HFF-Myc (cell line): ENCODE data around the gene PRR14.

ENCODE experiments used
- DNase-seq: peaks from one replicate; pipeline ENCODE4 v3.0.0-alpha.2; 2011; ENCODE audit warnings: low read depth; ENCODE audit errors: extremely low read depth
- H3K4me3 ChIP-seq: replicated peaks from 2 replicates; pipeline ENCODE4 v1.5.1; 2011; ENCODE audit warnings: low read depth, mild to moderate bottlenecking, control low read depth, low read length
- TF ChIP-seq, protein P1 (sequence below): IDR thresholded peaks from 2 replicates; pipeline ENCODE4 v1.5.1; 2012; ENCODE audit warnings: mild to moderate bottlenecking, low read depth, low read length, control low read depth; ENCODE audit errors: missing control alignments

Gene PRR14

DNA sequence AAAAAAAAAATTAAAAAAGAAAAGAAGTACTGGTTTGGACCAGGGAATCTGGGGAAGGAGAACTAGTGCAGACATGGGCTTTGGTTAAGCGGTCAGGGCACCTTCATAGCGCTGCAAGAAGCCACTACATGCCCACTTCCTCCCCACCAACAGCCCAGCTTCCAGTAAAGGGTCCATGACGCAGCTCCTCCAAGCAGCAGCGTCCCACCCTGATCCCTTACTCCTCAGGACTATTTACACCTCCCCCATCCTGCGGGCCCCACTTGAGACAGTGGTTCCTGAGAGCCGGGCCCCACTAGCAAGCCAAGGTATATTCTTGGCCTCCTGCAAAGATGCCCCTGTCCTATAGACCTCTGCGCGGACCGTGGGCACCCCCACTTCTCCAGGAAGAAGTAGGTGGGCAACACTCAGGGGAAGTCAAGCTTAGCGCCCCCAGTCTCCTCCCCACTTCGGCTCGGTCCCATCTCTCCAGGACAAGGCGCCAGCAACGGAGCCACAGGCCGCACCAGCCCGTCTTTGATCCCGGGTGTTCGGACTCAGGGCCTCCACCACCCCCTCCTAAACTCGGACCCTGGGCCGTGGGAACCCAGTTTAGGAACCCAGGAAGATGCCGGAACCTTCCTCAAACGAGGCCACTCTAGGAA lies 913 bp upstream of the PRR14 start:
- TF ChIP-seq, protein P1, sequence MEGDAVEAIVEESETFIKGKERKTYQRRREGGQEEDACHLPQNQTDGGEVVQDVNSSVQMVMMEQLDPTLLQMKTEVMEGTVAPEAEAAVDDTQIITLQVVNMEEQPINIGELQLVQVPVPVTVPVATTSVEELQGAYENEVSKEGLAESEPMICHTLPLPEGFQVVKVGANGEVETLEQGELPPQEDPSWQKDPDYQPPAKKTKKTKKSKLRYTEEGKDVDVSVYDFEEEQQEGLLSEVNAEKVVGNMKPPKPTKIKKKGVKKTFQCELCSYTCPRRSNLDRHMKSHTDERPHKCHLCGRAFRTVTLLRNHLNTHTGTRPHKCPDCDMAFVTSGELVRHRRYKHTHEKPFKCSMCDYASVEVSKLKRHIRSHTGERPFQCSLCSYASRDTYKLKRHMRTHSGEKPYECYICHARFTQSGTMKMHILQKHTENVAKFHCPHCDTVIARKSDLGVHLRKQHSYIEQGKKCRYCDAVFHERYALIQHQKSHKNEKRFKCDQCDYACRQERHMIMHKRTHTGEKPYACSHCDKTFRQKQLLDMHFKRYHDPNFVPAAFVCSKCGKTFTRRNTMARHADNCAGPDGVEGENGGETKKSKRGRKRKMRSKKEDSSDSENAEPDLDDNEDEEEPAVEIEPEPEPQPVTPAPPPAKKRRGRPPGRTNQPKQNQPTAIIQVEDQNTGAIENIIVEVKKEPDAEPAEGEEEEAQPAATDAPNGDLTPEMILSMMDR = no peak
- peak overlapping the region; percentile 89 for H3K4me3 ChIP-seq
- no peak for DNase-seq

DNA sequence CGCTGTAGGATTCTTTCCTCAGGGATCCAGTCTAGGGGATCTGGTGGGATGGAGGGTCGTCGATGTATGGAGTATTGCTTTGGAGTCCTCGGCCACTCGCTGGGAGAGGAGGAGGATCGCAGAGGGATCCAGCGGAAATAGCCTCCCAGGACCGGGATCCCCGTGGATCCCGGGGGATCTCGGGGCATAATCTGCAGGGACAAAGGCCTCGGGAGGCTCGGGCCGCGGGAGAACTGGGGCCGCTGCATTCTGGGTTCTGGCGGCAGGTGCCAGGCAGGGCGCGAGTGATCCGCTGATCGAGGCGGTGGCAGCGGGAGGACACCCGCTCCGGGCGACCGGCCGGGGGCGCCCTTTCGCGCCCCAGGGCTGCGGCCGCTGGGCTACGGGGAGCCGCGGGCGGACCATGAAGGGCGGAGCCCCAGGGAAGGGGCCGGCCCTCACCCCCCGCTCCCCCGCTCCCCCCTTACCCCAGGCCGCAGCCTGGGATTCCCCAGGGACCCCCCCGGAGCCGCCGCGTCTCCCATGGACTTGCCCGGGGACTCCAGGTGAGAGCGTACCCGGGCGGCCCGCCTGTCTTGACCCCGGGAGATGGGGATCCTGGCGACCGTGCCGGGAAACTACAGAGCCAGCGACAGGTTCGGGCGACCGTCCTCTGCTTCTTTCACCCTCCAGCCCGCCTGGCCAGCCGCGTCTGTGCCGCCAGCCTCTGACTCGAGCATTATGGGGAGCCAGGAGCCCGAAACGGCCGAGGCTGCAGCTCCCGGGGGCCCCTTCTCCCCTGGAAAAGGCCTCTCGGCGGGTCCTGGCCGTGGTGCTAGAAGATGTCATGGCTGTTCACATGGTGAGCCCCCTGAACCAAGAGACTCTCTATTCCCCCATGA lies 604 bp downstream of the PRR14 start:
- DNase-seq = no peak
- peak overlapping the region; percentile 89 for H3K4me3 ChIP-seq
- TF ChIP-seq, protein P1 = peak; percentile 48

DNA sequence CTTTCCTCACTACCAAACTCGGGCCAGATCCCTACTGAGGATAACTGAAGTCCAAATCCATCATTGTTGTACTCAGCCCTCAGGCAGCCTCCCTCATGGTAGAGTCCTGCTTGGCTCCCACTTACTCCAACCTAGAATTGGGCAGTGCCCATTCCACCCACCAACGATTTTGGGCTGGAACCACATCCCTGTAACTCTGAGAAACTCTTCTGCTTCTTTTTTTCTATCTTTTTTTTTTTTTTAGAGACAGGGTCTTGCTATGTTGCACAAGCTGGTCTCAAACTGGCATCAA lies 1.2 kb downstream of the PRR14 start:
- TF ChIP-seq, protein P1 = no peak
- DNase-seq = no peak
- peak overlapping the region; percentile 89 for H3K4me3 ChIP-seq

DNA sequence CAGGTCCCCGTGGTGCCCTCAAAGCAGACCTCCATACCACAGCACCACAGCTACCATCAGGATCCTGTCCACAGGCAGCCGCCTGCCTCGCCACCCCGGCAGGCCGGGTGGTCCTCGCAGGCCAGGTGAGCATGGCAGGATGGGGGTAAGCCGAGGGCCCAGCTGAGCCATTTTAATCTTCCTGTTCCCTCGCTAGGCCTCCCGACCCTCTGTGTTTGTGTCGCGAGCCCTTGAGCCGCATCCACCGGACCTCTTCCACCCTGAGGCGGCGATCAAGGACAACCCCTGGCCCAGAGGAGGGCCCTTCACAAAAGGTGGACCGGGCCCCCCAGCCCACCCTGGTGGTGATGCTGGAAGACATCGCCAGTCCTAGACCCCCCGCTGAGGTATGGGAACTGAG lies 2.0 kb downstream of the PRR14 start:
- TF ChIP-seq, protein P1 = no peak
- peak overlapping the region; percentile 89; the same call in 1 of the 2 replicates for H3K4me3 ChIP-seq
- DNase-seq = no peak

DNA sequence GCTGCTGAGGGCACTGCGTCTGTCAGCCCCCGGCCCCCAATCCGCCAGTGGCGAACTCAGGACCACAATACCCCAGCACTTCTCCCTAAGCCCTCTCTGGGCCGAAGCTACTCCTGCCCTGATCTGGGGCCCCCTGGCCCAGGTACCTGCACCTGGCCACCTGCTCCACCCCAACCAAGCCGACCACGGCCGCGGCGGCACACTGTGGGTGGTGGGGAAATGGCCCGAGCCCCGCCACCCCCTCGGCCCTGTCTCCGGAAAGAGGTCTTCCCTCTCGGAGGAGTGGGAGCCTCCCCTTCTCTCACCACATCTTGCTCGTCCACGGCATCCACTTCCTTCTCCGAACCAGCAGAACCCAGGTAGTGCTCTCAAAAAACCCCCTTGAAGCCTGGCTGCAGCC lies 4.1 kb downstream of the PRR14 start:
- DNase-seq = no peak
- no peak overlapping the region for H3K4me3 ChIP-seq
- TF ChIP-seq, protein P1 = no peak

DNA sequence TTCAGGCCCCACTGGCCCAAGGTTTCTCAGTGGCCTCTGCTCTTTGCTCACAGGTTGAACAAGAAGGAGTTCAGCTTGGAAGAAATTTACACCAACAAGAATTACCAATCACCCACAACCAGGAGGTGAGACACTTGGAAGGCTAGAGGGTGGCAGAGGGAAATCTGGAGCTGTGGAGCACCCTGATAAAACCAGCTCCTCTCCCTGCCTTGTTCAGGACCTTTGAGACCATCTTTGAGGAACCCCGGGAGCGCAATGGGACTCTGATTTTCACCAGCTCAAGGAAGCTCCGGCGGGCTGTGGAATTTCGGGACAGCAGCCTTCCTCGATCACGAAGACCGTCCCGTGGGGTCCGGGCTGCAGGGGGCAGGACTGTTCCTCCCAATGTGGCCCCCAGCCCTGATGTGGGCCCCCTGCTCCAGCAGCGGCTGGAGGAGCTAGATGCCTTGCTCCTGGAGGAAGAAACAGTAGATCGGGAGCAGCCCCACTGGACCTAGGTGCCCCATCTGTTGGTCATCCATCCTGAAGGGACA lies 5.1 kb downstream of the PRR14 start:
- TF ChIP-seq, protein P1 = no peak
- no peak for DNase-seq
- H3K4me3 ChIP-seq = no peak overlapping the region
